Esophagus squamous epithelium (tissue), 5 donors: ENCODE results near the gene RNGTT. TPM values are rescaled to one million over a fixed set of nuclear protein-coding genes. Genes with fewer than 3 reads are reported as not detected.

ENCODE experiments used
- DNase-seq: peaks from one replicate; lab custom pipeline; 2025; lab: John Stamatoyannopoulos, UW
- H3K27ac ChIP-seq, 4 donors: fragments of 200-600 bp; sonication (generic); one replicate each; pipeline ENCODE4 v1.5.1; 2016 to 2019; ENCODE audit warnings: mild to moderate bottlenecking in 1 of 4
- H3K27me3 ChIP-seq, 4 donors: fragments of 200-600 bp; sonication (generic); 1 replicate in 3 of 4; 2 replicates in 1 of 4; pipeline versions ENCODE4 v1.5.1 to v1.6.0; 2017 to 2021; ENCODE audit warnings: antibody characterized with exemption in 1 of 4
- H3K36me3 ChIP-seq, 3 donors: fragments of 200-600 bp; sonication (generic); one replicate each; pipeline ENCODE4 v1.5.1; 2016 to 2019
- H3K4me1 ChIP-seq, 3 donors: fragments of 200-600 bp; sonication (generic); one replicate each; pipeline ENCODE4 v1.5.1; 2017 to 2019
- H3K4me3 ChIP-seq, 4 donors: fragments of 200-600 bp; sonication (generic); 1 replicate in 3 of 4; 2 replicates in 1 of 4; pipeline ENCODE4 v1.5.1; 2016 to 2019; ENCODE audit warnings: mild to moderate bottlenecking in 2 of 4, moderate library complexity in 1 of 4
- H3K9me3 ChIP-seq, 3 donors: fragments of 200-600 bp; sonication (generic); one replicate each; pipeline ENCODE4 v1.5.1; 2016 to 2019
- CTCF ChIP-seq, 6 experiments: fragments of 450-650 bp in 4 of 6; fragments of 200-600 bp in 2 of 6; sonication (generic) in 2 of 6; IDR thresholded peaks; one replicate each; pipeline ENCODE4 v1.5.1; 2016 to 2019; ENCODE audit warnings: antibody characterized with exemption in 6 of 6, mild to moderate bottlenecking in 4 of 6, moderate library complexity in 4 of 6
- POLR2A ChIP-seq, 4 donors: fragments of 450-650 bp; IDR thresholded peaks; one replicate each; pipeline ENCODE4 v1.6.1; 2017; ENCODE audit warnings: antibody characterized with exemption in 4 of 4, mild to moderate bottlenecking in 4 of 4, moderate library complexity in 3 of 4
- WGBS, 2 donors: methylation state at CpG; one replicate each; pipeline ENCODE4 v1.1.5; 2018; 5-methylcytosine and 5-hydroxymethylcytosine counted together
- intact Hi-C: fragments of 100-400 bp; cut with DNase I; formaldehyde crosslinking; loops from one replicate; pipeline ENCODE4 v1.15.0; 2022
- total RNA-seq, 4 donors: library from RNA; depleted of rRNA; stranded (reverse); fragments of >200 nt; gene quantifications; one replicate each; pipeline ENCODE4 v1.1.0, GENCODE V29; 2016
- donor health status: DM: yes; HTN: yes; CAD: no.

The RNGTT gene
- total RNA-seq, 4 donors from 2014 or later, result 8.3 to 22.3 (median 18.3) TPM

- no peak for TF ChIP-seq CTCF (IDR thresholded peaks at IDR 0.05)
- no peak for TF ChIP-seq POLR2A (IDR thresholded peaks at IDR 0.05)
- 75 to 77% methylated on average over 1 of the region's 1 CpG for WGBS, 2 donors
- Histone ChIP-seq H3K9me3 (no peaks in the 10 kb centered on the region), H3K4me1 (no peaks in the 10 kb centered on the region), H3K4me3 (no peak overlapping the region), H3K27ac (no peak overlapping the region), H3K27me3 (no peaks in the 10 kb centered on the region), H3K36me3 (peaks cover 0 to 36% (median 0%) of the 10 kb centered on the region in 3 donors)
- intact Hi-C loops, result no loop called here
- no peak for DNase-seq
Measured at GRCh38 chr6:88881451-88881850, 82.0 kb downstream of the RNGTT start.

GRCh38 chr6:88880021-88880420 is 83.4 kb downstream of the RNGTT start:
- 80 to 100% methylated on average over 2 of the region's 2 CpGs for WGBS, 2 donors
- peaks cover 0 to 21% (median 0%) of the 10 kb centered on the region in 3 donors for H3K36me3 ChIP-seq
- intact Hi-C loops, result no loop called here

GRCh38 chr6:88877893-88878292 is 85.5 kb downstream of the RNGTT start:
- no peak overlapping the region for H3K4me3 ChIP-seq
- intact Hi-C loops, result no loop called here
- DNase-seq, result no peak
- peaks cover 0 to 8% (median 0%) of the 10 kb centered on the region in 3 donors for H3K4me1 ChIP-seq
- no peak overlapping the region for H3K27ac ChIP-seq
- H3K27me3 ChIP-seq, result no peaks in the 10 kb centered on the region
- H3K36me3 ChIP-seq, result peaks cover 0 to 11% (median 0%) of the 10 kb centered on the region in 3 donors
- no peaks in the 10 kb centered on the region for H3K9me3 ChIP-seq
- TF ChIP-seq CTCF (IDR thresholded peaks at IDR 0.05), result no peak
- no peak for TF ChIP-seq POLR2A (IDR thresholded peaks at IDR 0.05)
- 93 to 98% methylated on average over 6 to 7 of the region's 7 CpGs for WGBS, 2 donors

More at GRCh38 chr6:88880021-88880420, 83.4 kb downstream of the RNGTT start:
- Histone ChIP-seq H3K4me1 (peaks cover 0 to 8% (median 0%) of the 10 kb centered on the region in 3 donors), H3K27me3 (no peaks in the 10 kb centered on the region), H3K4me3 (no peak overlapping the region), H3K27ac (no peak overlapping the region), H3K9me3 (no peaks in the 10 kb centered on the region)
- TF ChIP-seq CTCF (IDR thresholded peaks at IDR 0.05) (no peak), POLR2A (IDR thresholded peaks at IDR 0.05) (no peak)
- DNase-seq, result no peak

- DNase-seq, result no peak
- Histone ChIP-seq H3K9me3 (no peaks in the 10 kb centered on the region), H3K27ac (no peak overlapping the region), H3K36me3 (no peaks in the 10 kb centered on the region), H3K4me3 (no peak overlapping the region), H3K4me1 (peaks cover 0 to 8% (median 0%) of the 10 kb centered on the region in 3 donors), H3K27me3 (no peaks in the 10 kb centered on the region)
- WGBS, 2 donors, result 64 to 79% methylated on average over 1 of the region's 1 CpG
- TF ChIP-seq CTCF (IDR thresholded peaks at IDR 0.05), result no peak
- no peak for TF ChIP-seq POLR2A (IDR thresholded peaks at IDR 0.05)
- intact Hi-C loops, result no loop called here
Measured at GRCh38 chr6:88872962-88873361, 90.5 kb downstream of the RNGTT start.

GRCh38 chr6:88871498-88871897 is 91.9 kb downstream of the RNGTT start:
- intact Hi-C loops, result no loop called here
- H3K27ac ChIP-seq, result no peak overlapping the region
- 63 to 72% methylated on average over 3 of the region's 3 CpGs for WGBS, 2 donors

More at GRCh38 chr6:88871498-88871897, 91.9 kb downstream of the RNGTT start:
- DNase-seq, result no peak
- H3K27me3 ChIP-seq, result no peaks in the 10 kb centered on the region
- H3K4me1 ChIP-seq, result peaks cover 0 to 8% (median 0%) of the 10 kb centered on the region in 3 donors
- TF ChIP-seq CTCF (IDR thresholded peaks at IDR 0.05) (no peak), POLR2A (IDR thresholded peaks at IDR 0.05) (no peak)
- no peaks in the 10 kb centered on the region for H3K36me3 ChIP-seq
- no peak overlapping the region for H3K4me3 ChIP-seq
- H3K9me3 ChIP-seq, result no peaks in the 10 kb centered on the region
